Right cardiac atrium (tissue), 5 donors: ENCODE data around the gene TSPAN18. TPM values are rescaled to one million over a fixed set of nuclear protein-coding genes. Genes with fewer than 3 reads are reported as not detected.

ENCODE experiments used
- ATAC-seq, 2 donors: fragments of 200-7000 bp; cut with Tn5 transposase; one replicate each; pipeline versions ENCODE4 v1.8.0 to v1.9.1; 2020; ENCODE audit warnings: moderate library complexity in 2 of 2, mild to moderate bottlenecking in 1 of 2
- DNase-seq, 3 donors: peaks; one replicate each; pipeline ENCODE4 v3.0.0-alpha.2; 2020
- H3K27ac ChIP-seq: one replicate; pipeline ENCODE4 v1.5.1; 2013; ENCODE audit warnings: mild to moderate bottlenecking, low read length, control low read depth, moderate library complexity
- H3K27me3 ChIP-seq: one replicate; pipeline ENCODE4 v1.6.1; 2013; ENCODE audit not compliant: control insufficient read depth, insufficient read depth
- H3K4me1 ChIP-seq: one replicate; pipeline ENCODE4 v1.6.1; 2013; ENCODE audit warnings: low read length; ENCODE audit not compliant: control insufficient read depth, insufficient read depth
- H3K4me3 ChIP-seq: one replicate; pipeline ENCODE4 v1.5.1; 2013; ENCODE audit warnings: low read length, control low read depth
- H3K9me3 ChIP-seq: one replicate; pipeline ENCODE4 v1.6.1; 2013; ENCODE audit warnings: low read length; ENCODE audit not compliant: control insufficient read depth
- WGBS: extraction: QIAGEN DNeasy Blood & Tissue Kit; methylation state at CpG from one replicate; pipeline ENCODE4 v1.1.7; 2013; 5-methylcytosine and 5-hydroxymethylcytosine counted together
- intact Hi-C, 4 donors: fragments of 100-400 bp; cut with DNase I; formaldehyde crosslinking; loops; one replicate each; pipeline versions ENCODE4 v1.11.0 to v1.14.0; 2022 to 2023
- long read RNA-seq, 4 donors: library from polyadenylated mRNA; unstranded; transcript quantifications; one replicate each; pipeline ENCODE4 v2.0.0, GENCODE V29; 2020 to 2021
- polyA plus RNA-seq: library from polyadenylated mRNA; stranded (reverse); fragments of 200-250 nt; gene quantifications from one replicate; pipeline ENCODE4 v1.2.3, GENCODE V29; 2013
- total RNA-seq, 4 donors: library from RNA; stranded (reverse); fragmentation: NEBNext Ultra II Directional; extraction: Animal tissue kit (Norgen Biotek cat#: 25700); gene quantifications; one replicate each; pipeline ENCODE4 v1.2.1, GENCODE V29; 2021
- donor health status: healthy with polysubstance abuse.
- donor health status: DM: no; HTN: yes; CAD: no.
- donor health status: DM: no; HTN: no; CAD: no.
- donor health status: DM: no; HTN: yes; CAD: no; lungs with severe emphysema.
- donor health status: DM: yes; HTN: yes; CAD: no.

The TSPAN18 gene, protein sequence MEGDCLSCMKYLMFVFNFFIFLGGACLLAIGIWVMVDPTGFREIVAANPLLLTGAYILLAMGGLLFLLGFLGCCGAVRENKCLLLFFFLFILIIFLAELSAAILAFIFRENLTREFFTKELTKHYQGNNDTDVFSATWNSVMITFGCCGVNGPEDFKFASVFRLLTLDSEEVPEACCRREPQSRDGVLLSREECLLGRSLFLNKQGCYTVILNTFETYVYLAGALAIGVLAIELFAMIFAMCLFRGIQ
- total RNA-seq (100 to 1,000 TPM; 158 to 236 (median 207) TPM), polyA plus RNA-seq (120 TPM)
- long read RNA-seq, donor 1, transcript TSPAN18-207 (10 exons, 3,316 nt) = major isoform, 44 of 161 reads
- long read RNA-seq, donor 1, transcript TSPAN18-210 (3 exons, 700 nt) = minor isoform, 7 of 161 reads
- long read RNA-seq, donor 1, partial matches to known transcripts = 74 of 161 reads
- long read RNA-seq, donor 1, other reads (novel, unspliced or antisense) = 34 of 161 reads
- long read RNA-seq, donor 2, transcript TSPAN18-207 (10 exons, 3,316 nt) = major isoform, 20 of 49 reads
- long read RNA-seq, donor 2, partial matches to known transcripts = 2 of 49 reads
- long read RNA-seq, donor 2, other reads (novel, unspliced or antisense) = 26 of 49 reads
- long read RNA-seq, donor 3, transcript TSPAN18-207 (10 exons, 3,316 nt) = major isoform, 5 of 161 reads
- long read RNA-seq, donor 3, partial matches to known transcripts = 137 of 161 reads
- long read RNA-seq, donor 3, other reads (novel, unspliced or antisense) = 14 of 161 reads
- long read RNA-seq, donor 4, transcript TSPAN18-207 (10 exons, 3,316 nt) = major isoform, 15 of 41 reads
- long read RNA-seq, donor 4, partial matches to known transcripts = 15 of 41 reads
- long read RNA-seq, donor 4, other reads (novel, unspliced or antisense) = 10 of 41 reads

DNA sequence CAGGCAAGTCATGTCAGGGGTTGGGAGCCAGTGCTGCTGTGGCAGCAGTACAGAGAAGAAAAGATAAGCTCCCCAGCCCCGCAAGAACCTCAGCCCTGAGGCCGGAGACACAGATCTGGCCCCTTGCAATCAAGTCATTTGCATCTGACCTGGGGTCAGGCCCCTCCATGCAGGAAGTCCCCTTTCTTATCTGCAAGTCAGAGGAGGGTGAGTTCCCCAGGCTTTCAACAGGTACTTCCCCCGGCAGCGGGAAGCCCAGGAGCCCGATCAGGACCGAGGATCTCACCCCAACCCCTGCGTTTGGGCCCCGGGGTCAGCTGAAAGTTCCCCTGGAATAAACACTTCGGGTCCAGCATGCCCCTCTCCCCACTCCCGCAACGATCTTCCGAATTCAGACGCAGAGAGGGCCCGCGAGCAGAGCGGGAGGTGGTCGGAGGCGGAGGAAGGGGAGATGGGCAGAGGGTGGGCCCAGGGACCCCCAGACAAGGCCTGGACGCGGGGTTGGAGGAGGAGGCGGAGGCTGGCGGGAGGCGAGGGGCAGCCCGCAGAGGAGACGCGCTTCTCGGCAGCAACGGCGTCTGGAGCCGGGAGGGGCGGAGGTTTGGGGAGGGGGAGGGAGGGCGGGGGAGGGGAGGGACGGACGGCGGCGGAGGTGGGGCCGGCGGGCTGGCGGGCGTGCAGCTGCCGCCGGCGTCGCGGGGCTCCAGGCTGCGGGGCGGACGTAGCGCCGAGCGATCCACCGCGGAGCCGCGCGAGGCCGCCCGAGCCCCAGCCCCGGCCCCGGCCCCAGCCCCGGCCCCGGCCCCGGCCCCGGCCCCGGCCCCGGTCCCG, at the start of gene TSPAN18:
Gene TSPAN18 (plus strand): TSS at position 680 of the 831 bp plus-strand sequence. CDS start 179,455 bp downstream, outside the sequence.
- WGBS = 2% methylated on average over 60 of the region's 67 CpGs
- ATAC-seq (peak; percentile 1 to 28), DNase-seq (peak; percentile 54 to 81 (median 71))
- peak within 1 kb of the TSS; percentile 76 for H3K27ac ChIP-seq
- peaks cover 11% of the 10 kb centered on the region for H3K4me1 ChIP-seq
- intact Hi-C loops = loop anchor here (5.0 to 10.0 kb wide), 7 partner anchors 51 to 186 kb away; no protein-coding TSS in a partner anchor
- peak within 1 kb of the TSS; percentile 62 for H3K4me3 ChIP-seq
- no peaks in the 10 kb centered on the region for H3K9me3 ChIP-seq
- no peaks in the 10 kb centered on the region for H3K27me3 ChIP-seq

- DNase-seq (no peak), ATAC-seq (no peak)
- 77% methylated on average over 9 of the region's 9 CpGs for WGBS
- intact Hi-C loops = no loop called here
- Histone ChIP-seq H3K4me3 (no peak overlapping the region), H3K9me3 (no peaks in the 10 kb centered on the region), H3K4me1 (no peaks in the 10 kb centered on the region), H3K27me3 (no peaks in the 10 kb centered on the region), H3K27ac (no peak overlapping the region)
Observed at GRCh38 chr11:44680982-44681597, 45.7 kb upstream of the TSPAN18 start.

DNA sequence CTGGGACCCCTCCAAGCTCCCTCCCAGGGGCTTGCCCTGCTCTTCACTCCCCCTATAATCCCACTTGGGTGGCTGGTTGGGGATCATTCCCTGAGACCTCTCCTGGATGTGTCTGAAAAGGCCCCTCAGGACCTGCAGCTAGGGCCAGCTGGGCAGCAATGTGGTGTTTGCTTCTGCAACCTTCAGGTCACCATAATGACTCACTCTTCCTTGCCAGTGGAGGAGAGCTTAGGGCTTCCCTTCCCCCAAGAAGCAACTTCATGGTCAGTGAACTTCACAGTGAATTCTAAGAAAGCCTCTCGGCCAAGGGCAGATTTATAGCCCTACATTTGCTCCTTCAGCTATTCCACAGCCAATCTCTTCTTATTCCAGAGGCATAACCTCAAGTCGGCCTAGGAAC, 45.1 kb upstream of the TSPAN18 start:
- ATAC-seq (no peak), DNase-seq (no peak)
- intact Hi-C loops = no loop called here
- WGBS = 90% methylated on average over 2 of the region's 2 CpGs
- Histone ChIP-seq H3K27me3 (no peaks in the 10 kb centered on the region), H3K9me3 (no peaks in the 10 kb centered on the region), H3K4me1 (no peaks in the 10 kb centered on the region), H3K4me3 (no peak overlapping the region), H3K27ac (no peak overlapping the region)

DNA sequence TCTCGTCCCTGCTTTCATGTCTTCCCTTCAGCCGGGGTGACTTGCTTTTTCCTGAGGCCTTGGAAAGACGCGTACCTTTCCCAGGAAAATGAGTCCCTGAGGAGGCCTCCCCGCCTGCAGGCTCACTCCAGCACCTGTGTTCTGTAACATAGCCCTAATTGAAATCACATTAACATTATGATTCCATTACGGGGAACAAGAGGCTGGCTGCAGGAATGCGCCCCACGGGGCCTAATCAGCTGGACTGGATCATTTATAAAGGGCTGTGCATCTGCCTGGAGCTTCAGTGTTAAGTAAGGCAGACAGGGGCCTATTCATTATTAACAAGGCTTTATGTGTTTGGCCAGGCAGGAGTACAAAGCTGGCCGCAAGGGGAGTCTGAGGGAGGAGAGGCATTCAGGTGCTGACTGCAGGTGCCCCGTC, 41.9 kb upstream of the TSPAN18 start:
- H3K4me3 ChIP-seq = no peak overlapping the region
- no peak for ATAC-seq
- no peaks in the 10 kb centered on the region for H3K4me1 ChIP-seq
- no peak for DNase-seq
- H3K27ac ChIP-seq = no peak overlapping the region
- WGBS = 90% methylated on average over 10 of the region's 10 CpGs
- intact Hi-C loops = no loop called here
- no peaks in the 10 kb centered on the region for H3K9me3 ChIP-seq
- no peaks in the 10 kb centered on the region for H3K27me3 ChIP-seq

- Histone ChIP-seq H3K27me3 (no peaks in the 10 kb centered on the region), H3K9me3 (no peaks in the 10 kb centered on the region), H3K4me1 (no peaks in the 10 kb centered on the region), H3K4me3 (no peak overlapping the region), H3K27ac (no peak overlapping the region)
- no peak for DNase-seq
- WGBS = 71% methylated on average over 4 of the region's 4 CpGs
- intact Hi-C loops = no loop called here
- ATAC-seq = no peak
Observed at GRCh38 chr11:44687388-44687787, 39.4 kb upstream of the TSPAN18 start.

- Histone ChIP-seq H3K4me1 (no peaks in the 10 kb centered on the region), H3K27me3 (no peaks in the 10 kb centered on the region), H3K9me3 (no peaks in the 10 kb centered on the region), H3K27ac (no peak overlapping the region), H3K4me3 (no peak overlapping the region)
- no peak for DNase-seq
- intact Hi-C loops = no loop called here
- WGBS = 49% methylated on average over 2 of the region's 2 CpGs
- ATAC-seq = no peak
Observed at GRCh38 chr11:44689265-44689664, 37.5 kb upstream of the TSPAN18 start.

DNA sequence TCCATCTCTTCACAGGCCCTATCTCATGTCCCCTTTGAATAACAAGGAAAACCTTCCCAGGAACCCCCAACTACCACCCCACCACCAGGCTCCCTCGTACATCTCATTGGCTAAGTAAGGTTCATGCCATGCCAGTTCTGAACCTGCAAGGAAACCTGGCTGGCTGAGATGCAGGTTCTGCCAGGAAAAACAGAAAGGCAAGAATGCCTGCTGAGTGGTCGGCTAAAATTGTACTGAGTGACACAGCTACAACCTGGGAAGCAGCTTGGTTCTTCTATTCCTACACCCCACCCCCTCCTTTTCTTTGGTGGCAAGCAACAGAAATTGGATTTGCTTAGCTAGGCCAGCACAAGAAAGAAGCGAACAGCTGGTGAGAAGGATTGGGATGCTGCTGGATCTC, 36.1 kb upstream of the TSPAN18 start:
- 90% methylated on average over 3 of the region's 3 CpGs for WGBS
- no peak overlapping the region for H3K4me3 ChIP-seq
- no peaks in the 10 kb centered on the region for H3K27me3 ChIP-seq
- no peaks in the 10 kb centered on the region for H3K9me3 ChIP-seq
- no peak overlapping the region for H3K27ac ChIP-seq
- no peaks in the 10 kb centered on the region for H3K4me1 ChIP-seq
- DNase-seq = no peak
- intact Hi-C loops = no loop called here
- ATAC-seq = no peak

GRCh38 chr11:44692460-44692859, 34.3 kb upstream of the TSPAN18 start:
- H3K9me3 ChIP-seq = no peaks in the 10 kb centered on the region
- intact Hi-C loops = no loop called here
- ATAC-seq = peak in 1 of 2 donors; percentile 18
- no peak overlapping the region for H3K27ac ChIP-seq
- DNase-seq = no peak
- no peaks in the 10 kb centered on the region for H3K27me3 ChIP-seq
- 93% methylated on average over 10 of the region's 10 CpGs for WGBS
- H3K4me1 ChIP-seq = no peaks in the 10 kb centered on the region
- no peak overlapping the region for H3K4me3 ChIP-seq

DNA sequence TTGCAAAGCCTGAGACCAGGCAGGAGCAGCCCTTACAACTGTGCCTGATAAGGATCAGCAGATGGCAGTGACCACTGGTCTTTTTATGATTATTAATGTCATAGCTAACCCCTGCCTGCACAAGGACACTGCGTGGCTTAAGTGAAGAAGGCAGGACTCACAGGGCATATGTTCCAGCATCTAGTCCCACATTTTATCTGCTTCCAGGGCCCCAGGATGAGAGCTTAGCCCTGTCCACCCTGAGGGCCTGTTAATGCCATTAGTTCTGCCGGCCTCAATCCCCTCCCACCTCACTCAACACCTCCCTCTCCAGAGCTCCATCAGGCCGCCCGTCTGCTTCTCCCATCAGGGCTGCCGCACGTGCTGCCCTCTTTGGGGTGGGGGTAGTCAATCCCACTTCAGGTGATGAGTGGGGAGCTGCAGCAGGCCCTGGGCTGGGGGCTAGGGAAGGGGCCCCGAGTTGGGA, 33.1 kb upstream of the TSPAN18 start:
- no peaks in the 10 kb centered on the region for H3K4me1 ChIP-seq
- no peak overlapping the region for H3K27ac ChIP-seq
- 71% methylated on average over 7 of the region's 7 CpGs for WGBS
- H3K9me3 ChIP-seq = no peaks in the 10 kb centered on the region
- DNase-seq (peak in 1 of 3 donors; percentile 57), ATAC-seq (no peak)
- no peak overlapping the region for H3K4me3 ChIP-seq
- intact Hi-C loops = no loop called here
- no peaks in the 10 kb centered on the region for H3K27me3 ChIP-seq

GRCh38 chr11:44694443-44694842, 32.3 kb upstream of the TSPAN18 start:
- WGBS = 89% methylated on average over 12 of the region's 12 CpGs

More at GRCh38 chr11:44694443-44694842, 32.3 kb upstream of the TSPAN18 start:
- no peak for DNase-seq
- no peak overlapping the region for H3K4me3 ChIP-seq
- H3K4me1 ChIP-seq = peaks cover 3% of the 10 kb centered on the region
- no peak overlapping the region for H3K27ac ChIP-seq
- intact Hi-C loops = no loop called here
- ATAC-seq = no peak
- H3K9me3 ChIP-seq = no peaks in the 10 kb centered on the region
- no peaks in the 10 kb centered on the region for H3K27me3 ChIP-seq
